ENCODE measurements around the gene DENND1A.
"Not testable (repeated sequence)": the region's sequence is repeated elsewhere in the genome, so short reads cannot be mapped to it uniquely, and the experiment has no call there.

DNA sequence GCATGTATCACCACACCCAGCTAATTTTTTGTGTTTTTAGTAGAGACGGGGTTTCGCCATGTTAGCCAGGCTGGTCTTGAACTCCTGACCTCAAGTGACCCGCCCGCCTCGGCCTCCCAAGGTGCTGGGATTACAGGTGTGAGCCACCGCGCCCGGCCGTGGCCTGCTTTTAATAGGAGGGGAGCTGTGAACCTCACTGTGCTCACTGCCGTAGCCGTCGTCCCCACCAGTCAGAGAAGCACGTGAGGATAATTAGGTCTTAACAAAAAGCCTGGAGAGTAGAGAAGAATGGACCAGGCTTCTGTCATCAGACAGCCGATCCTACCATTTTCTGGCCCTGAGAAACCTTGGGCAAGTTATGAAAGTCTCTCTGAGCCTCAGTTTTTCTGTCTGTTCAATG lies 531.0 kb downstream of the DENND1A start:
- not testable (repeated sequence) for TF ChIP-seq CTCF, POLR2A (IDR thresholded peaks at IDR 0.05)

Data from heart left ventricle (tissue), 13 donors.